Mesenchymal stem cell (in vitro differentiated cells and primary cell): Measurements from ENCODE around the gene TARS1.
A peak's percentile ranks its signal among the peaks of the same experiment; 100 is the strongest.

Experiments
- DNase-seq: peaks from one replicate; pipeline ENCODE4 v3.0.0-alpha.2; 2013
- H2AFZ ChIP-seq: one replicate; pipeline ENCODE4 v1.6.1; 2013; ENCODE audit warnings: low read depth, mild to moderate bottlenecking, control low read depth, inconsistent platforms, low read length, moderate library complexity
- H2AK5ac ChIP-seq: 2 replicates; pipeline ENCODE4 v1.6.1; 2013; ENCODE audit warnings: low read length, moderate library complexity, mild to moderate bottlenecking, inconsistent platforms; ENCODE audit not compliant: severe bottlenecking
- H2BK120ac ChIP-seq: one replicate; pipeline ENCODE4 v1.6.1; 2013; ENCODE audit warnings: low read depth, mild to moderate bottlenecking, inconsistent platforms, low read length, moderate library complexity
- H2BK12ac ChIP-seq, 2 experiments: one replicate each; pipeline ENCODE4 v1.6.1; 2013; ENCODE audit warnings: inconsistent platforms in 2 of 2, low read length in 2 of 2, mild to moderate bottlenecking in 2 of 2, moderate library complexity in 2 of 2, control low read depth in 1 of 2
- H2BK15ac ChIP-seq: one replicate; pipeline ENCODE4 v1.6.1; 2013; ENCODE audit warnings: mild to moderate bottlenecking, low read depth, inconsistent platforms; ENCODE audit not compliant: poor library complexity, severe bottlenecking
- H2BK5ac ChIP-seq: 2 replicates; pipeline ENCODE4 v1.6.1; 2013; ENCODE audit warnings: low read depth, mild to moderate bottlenecking, low read length, control low read depth, inconsistent platforms; ENCODE audit not compliant: poor library complexity, severe bottlenecking
- H3K14ac ChIP-seq, 2 experiments: one replicate each; pipeline ENCODE4 v1.6.1; 2013; ENCODE audit warnings: inconsistent platforms in 2 of 2, low read length in 2 of 2, control low read depth in 1 of 2, mild to moderate bottlenecking in 1 of 2, moderate library complexity in 1 of 2
- H3K18ac ChIP-seq, 2 experiments: one replicate each; pipeline ENCODE4 v1.6.1; 2013; ENCODE audit warnings: inconsistent platforms in 2 of 2, low read length in 2 of 2, control low read depth in 1 of 2, low read depth in 1 of 2, mild to moderate bottlenecking in 1 of 2
- H3K23ac ChIP-seq, 2 experiments: one replicate each; pipeline ENCODE4 v1.6.1; 2013; ENCODE audit warnings: inconsistent platforms in 2 of 2, low read length in 2 of 2, mild to moderate bottlenecking in 2 of 2, moderate library complexity in 2 of 2, control low read depth in 1 of 2
- H3K27ac ChIP-seq: 2 replicates; pipeline ENCODE4 v1.5.1; 2013; ENCODE audit warnings: mild to moderate bottlenecking, moderate library complexity, low read length, control low read depth, inconsistent platforms; ENCODE audit not compliant: poor library complexity, severe bottlenecking
- H3K27me3 ChIP-seq, 2 experiments: 2 replicates each; pipeline versions ENCODE4 v1.6.1 to v1.7.0; 2013; ENCODE audit warnings: low read length in 2 of 2, mild to moderate bottlenecking in 2 of 2, moderate library complexity in 2 of 2, control low read depth in 1 of 2, inconsistent platforms in 1 of 2; ENCODE audit not compliant: control insufficient read depth in 1 of 2, insufficient read depth in 1 of 2
- H3K36me3 ChIP-seq, 2 experiments: 2 replicates each; pipeline versions ENCODE4 v1.6.1 to v1.7.0; 2013; ENCODE audit warnings: low read length in 2 of 2, control low read depth in 1 of 2, inconsistent platforms in 1 of 2, low read depth in 1 of 2, mild to moderate bottlenecking in 1 of 2; ENCODE audit not compliant: insufficient read depth in 2 of 2, control insufficient read depth in 1 of 2
- H3K4ac ChIP-seq, 2 experiments: one replicate each; pipeline ENCODE4 v1.6.1; 2013; ENCODE audit warnings: inconsistent platforms in 2 of 2, low read length in 2 of 2, mild to moderate bottlenecking in 2 of 2, moderate library complexity in 2 of 2, control low read depth in 1 of 2, low read depth in 1 of 2
- H3K4me1 ChIP-seq: 2 replicates; pipeline ENCODE4 v1.6.1; 2013; ENCODE audit warnings: low read depth, low read length, control low read depth; ENCODE audit not compliant: control insufficient read depth, insufficient read depth
- H3K4me2 ChIP-seq: 2 replicates; pipeline ENCODE4 v1.6.1; 2013; ENCODE audit warnings: low read length, mild to moderate bottlenecking, inconsistent platforms; ENCODE audit not compliant: poor library complexity, severe bottlenecking
- H3K4me3 ChIP-seq, 2 experiments: 2 replicates each; pipeline versions ENCODE4 v1.5.1 to v1.7.0; 2013; ENCODE audit warnings: low read length in 2 of 2, mild to moderate bottlenecking in 2 of 2, control low read depth in 1 of 2, low read depth in 1 of 2; ENCODE audit not compliant: insufficient read depth in 1 of 2
- H3K79me1 ChIP-seq: replicated peaks from 2 replicates; pipeline ENCODE4 v1.6.1; 2013; ENCODE audit warnings: mild to moderate bottlenecking, control low read depth, low read length, inconsistent platforms; ENCODE audit not compliant: poor library complexity, severe bottlenecking
- H3K9ac ChIP-seq: 2 replicates; pipeline ENCODE4 v1.7.0; 2013; ENCODE audit warnings: mild to moderate bottlenecking, low read length, moderate library complexity
- H3K9me3 ChIP-seq: 2 replicates; pipeline ENCODE4 v1.7.0; 2013; ENCODE audit warnings: mild to moderate bottlenecking, low read length; ENCODE audit not compliant: control insufficient read depth
- H4K8ac ChIP-seq: one replicate; pipeline ENCODE4 v1.6.1; 2013; ENCODE audit warnings: inconsistent platforms, mild to moderate bottlenecking, low read length, moderate library complexity
- H4K91ac ChIP-seq: one replicate; pipeline ENCODE4 v1.6.1; 2013; ENCODE audit warnings: mild to moderate bottlenecking, low read length, inconsistent platforms
- WGBS: methylation state at CpG from one replicate; pipeline ENCODE4 v1.1.7; 2013; ENCODE audit warnings: mixed read lengths; 5-methylcytosine and 5-hydroxymethylcytosine counted together

TARS1 gene

GRCh38 chr5:33448118-33448517 is 7.4 kb downstream of the TARS1 start:
- Histone ChIP-seq H3K14ac (no peak overlapping the region), H3K23ac (no peak overlapping the region), H3K4me3 (no peak overlapping the region), H3K9me3 (no peaks in the 10 kb centered on the region), H2BK120ac (no peak overlapping the region), H4K8ac (no peak overlapping the region), H2AFZ (no peak overlapping the region), H3K27ac (no peak overlapping the region), H2BK12ac (no peak overlapping the region), H3K4me1 (no peaks in the 10 kb centered on the region), H3K9ac (no peak overlapping the region), H3K79me1 (peaks cover 2% of the 10 kb centered on the region), H3K36me3 (peaks cover 7 to 79% of the 10 kb centered on the region in 2 experiments), H3K27me3 (no peaks in the 10 kb centered on the region), H3K4me2 (no peak overlapping the region), H2AK5ac (no peak overlapping the region), H3K4ac (no peak overlapping the region), H3K18ac (no peak overlapping the region), H4K91ac (no peak overlapping the region), H2BK15ac (no peak overlapping the region), H2BK5ac (no peak overlapping the region)
- DNase-seq: no peak
- no CpG with 5 or more reads among the region's 3 CpGs for WGBS

GRCh38 chr5:33457126-33457525 is 16.4 kb downstream of the TARS1 start:
- H3K9ac ChIP-seq: no peak overlapping the region
- WGBS: 83% methylated on average over 2 of the region's 2 CpGs
- H3K4ac ChIP-seq: no peak overlapping the region
- H3K4me2 ChIP-seq: no peak overlapping the region
- H3K4me3 ChIP-seq: no peak overlapping the region
- H3K4me1 ChIP-seq: no peaks in the 10 kb centered on the region
- H2BK15ac ChIP-seq: no peak overlapping the region
- H3K18ac ChIP-seq: no peak overlapping the region
- H2AK5ac ChIP-seq: no peak overlapping the region
- H3K14ac ChIP-seq: no peak overlapping the region
- H2BK120ac ChIP-seq: no peak overlapping the region
- H3K9me3 ChIP-seq: no peaks in the 10 kb centered on the region
- no peak overlapping the region for H2BK12ac ChIP-seq
- H3K27ac ChIP-seq: no peak overlapping the region
- peaks cover 19 to 98% of the 10 kb centered on the region in 2 experiments for H3K36me3 ChIP-seq
- no peak for DNase-seq
- no peak overlapping the region for H2AFZ ChIP-seq
- H3K79me1 ChIP-seq: peaks cover 16% of the 10 kb centered on the region
- H4K91ac ChIP-seq: no peak overlapping the region
- H2BK5ac ChIP-seq: no peak overlapping the region
- no peak overlapping the region for H3K23ac ChIP-seq
- H3K27me3 ChIP-seq: no peaks in the 10 kb centered on the region
- no peak overlapping the region for H4K8ac ChIP-seq

DNA sequence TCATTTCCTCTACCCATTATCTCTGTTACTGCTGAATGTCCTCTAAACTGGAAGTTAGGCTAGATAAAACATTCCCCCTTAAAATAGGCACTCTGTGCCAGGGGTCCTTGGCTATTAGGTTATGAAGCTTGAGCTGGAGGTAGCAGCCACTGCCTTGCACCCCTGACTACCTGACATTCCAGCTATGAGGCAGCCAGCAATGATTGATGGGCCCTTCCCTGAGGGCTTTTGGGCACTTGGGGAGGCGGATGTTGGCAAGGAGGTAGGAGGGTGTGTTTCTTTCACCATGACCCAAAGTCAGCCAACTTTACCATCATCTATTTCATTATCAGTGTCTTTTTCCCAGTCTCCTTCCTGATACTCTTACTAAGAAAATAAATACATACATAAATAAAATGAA is 17.1 kb downstream of the TARS1 start:
- Histone ChIP-seq H3K4ac (no peak overlapping the region), H3K4me1 (no peaks in the 10 kb centered on the region), H3K4me2 (no peak overlapping the region), H3K9me3 (no peaks in the 10 kb centered on the region), H3K27ac (no peak overlapping the region), H3K27me3 (no peaks in the 10 kb centered on the region), H2BK5ac (no peak overlapping the region), H2BK120ac (no peak overlapping the region), H3K14ac (no peak overlapping the region), H3K36me3 (peaks cover 19 to 98% of the 10 kb centered on the region in 2 experiments), H2AK5ac (no peak overlapping the region), H3K18ac (no peak overlapping the region), H2BK15ac (no peak overlapping the region), H3K9ac (no peak overlapping the region), H4K91ac (peak overlapping the region; percentile 21), H3K23ac (peak overlapping the region in 1 of 2 experiments; percentile 89), H3K4me3 (no peak overlapping the region), H2AFZ (no peak overlapping the region), H4K8ac (no peak overlapping the region), H3K79me1 (peaks cover 16% of the 10 kb centered on the region), H2BK12ac (no peak overlapping the region)
- DNase-seq: no peak
- no CpG with 5 or more reads among the region's 1 CpG for WGBS

DNA sequence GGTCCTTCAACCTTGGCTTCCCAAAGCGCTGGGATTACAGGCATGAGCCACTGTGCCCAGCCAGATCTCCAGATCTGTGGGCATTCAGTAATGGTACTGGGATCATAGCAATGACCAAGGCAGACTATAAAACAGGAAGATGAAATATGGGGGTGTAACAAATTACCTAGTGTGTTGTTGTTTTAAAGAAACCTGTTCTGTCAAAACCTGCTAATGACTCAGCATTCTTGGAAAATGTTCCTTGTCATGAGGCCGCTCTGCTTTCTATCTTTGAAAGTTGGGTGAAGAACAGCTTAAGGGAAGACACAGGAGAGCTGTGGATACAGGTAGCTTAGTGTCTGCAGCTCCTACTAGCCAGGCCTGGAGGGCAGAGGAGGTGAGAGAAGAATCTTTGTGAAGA is 19.4 kb downstream of the TARS1 start:
- 98% methylated on average over 2 of the region's 2 CpGs for WGBS
- peaks cover 24 to 97% of the 10 kb centered on the region in 2 experiments for H3K36me3 ChIP-seq
- H3K4me1 ChIP-seq: no peaks in the 10 kb centered on the region
- no peak overlapping the region for H4K91ac ChIP-seq
- no peak overlapping the region for H2BK12ac ChIP-seq
- H3K27ac ChIP-seq: no peak overlapping the region
- peaks cover 13% of the 10 kb centered on the region for H3K79me1 ChIP-seq
- no peak for DNase-seq
- no peak overlapping the region for H2AFZ ChIP-seq
- no peak overlapping the region for H2AK5ac ChIP-seq
- H3K4me2 ChIP-seq: no peak overlapping the region
- no peak overlapping the region for H4K8ac ChIP-seq
- no peak overlapping the region for H2BK120ac ChIP-seq
- H2BK15ac ChIP-seq: no peak overlapping the region
- no peak overlapping the region for H3K18ac ChIP-seq
- no peaks in the 10 kb centered on the region for H3K9me3 ChIP-seq
- no peak overlapping the region for H3K14ac ChIP-seq
- no peak overlapping the region for H3K23ac ChIP-seq
- no peak overlapping the region for H2BK5ac ChIP-seq
- no peak overlapping the region for H3K9ac ChIP-seq
- H3K27me3 ChIP-seq: no peaks in the 10 kb centered on the region
- no peak overlapping the region for H3K4me3 ChIP-seq
- H3K4ac ChIP-seq: no peak overlapping the region
